ENCODE results near the gene RNF207.

RNF207 gene, protein sequence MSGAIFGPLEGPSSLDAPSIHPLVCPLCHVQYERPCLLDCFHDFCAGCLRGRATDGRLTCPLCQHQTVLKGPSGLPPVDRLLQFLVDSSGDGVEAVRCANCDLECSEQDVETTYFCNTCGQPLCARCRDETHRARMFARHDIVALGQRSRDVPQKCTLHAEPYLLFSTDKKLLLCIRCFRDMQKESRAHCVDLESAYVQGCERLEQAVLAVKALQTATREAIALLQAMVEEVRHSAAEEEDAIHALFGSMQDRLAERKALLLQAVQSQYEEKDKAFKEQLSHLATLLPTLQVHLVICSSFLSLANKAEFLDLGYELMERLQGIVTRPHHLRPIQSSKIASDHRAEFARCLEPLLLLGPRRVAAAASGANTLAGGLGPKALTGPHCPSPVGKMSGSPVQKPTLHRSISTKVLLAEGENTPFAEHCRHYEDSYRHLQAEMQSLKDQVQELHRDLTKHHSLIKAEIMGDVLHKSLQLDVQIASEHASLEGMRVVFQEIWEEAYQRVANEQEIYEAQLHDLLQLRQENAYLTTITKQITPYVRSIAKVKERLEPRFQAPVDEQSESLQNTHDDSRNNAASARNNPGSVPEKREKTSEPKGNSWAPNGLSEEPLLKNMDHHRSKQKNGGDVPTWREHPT

DNA sequence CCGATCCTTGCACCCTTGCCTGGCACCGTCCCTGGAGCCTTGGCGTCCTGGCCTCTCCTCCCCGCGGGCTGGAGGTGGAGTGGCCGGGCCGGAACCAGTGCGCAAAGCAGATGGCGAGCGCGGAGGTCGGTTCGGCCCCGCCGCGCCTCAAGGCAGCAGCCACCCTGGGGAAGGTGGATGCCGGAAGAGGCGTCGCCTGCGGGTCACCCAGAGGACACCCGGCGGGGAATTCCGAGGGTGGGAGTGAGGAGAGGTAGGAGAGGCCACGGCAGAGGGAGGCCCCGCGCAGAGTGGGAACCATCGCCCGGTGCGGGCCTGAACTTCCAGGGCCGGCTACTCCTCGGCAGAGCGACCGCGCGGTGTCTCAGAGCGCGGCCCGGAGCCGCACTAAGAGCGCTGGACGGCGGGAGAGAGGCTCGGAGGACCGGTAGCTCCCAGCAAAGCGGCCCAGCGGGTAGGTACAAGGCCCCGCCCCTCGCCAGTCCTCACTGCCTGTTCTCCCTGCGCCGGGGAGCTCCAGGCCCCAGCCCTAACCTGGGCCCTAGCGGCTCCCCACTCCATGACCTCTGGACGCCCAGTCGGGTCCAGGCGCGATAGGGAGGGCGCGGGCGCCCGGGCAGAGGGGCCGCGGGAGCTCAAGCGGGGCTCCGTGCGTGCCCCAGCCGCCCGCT is at the start of gene RNF207:
TSS of gene RNF207 (plus strand) at position 271 of the 671 bp plus-strand sequence. CDS start 417 bp downstream, outside the sequence.
- no peak for DNase-seq (ENCODE audit: low read depth)

DNA sequence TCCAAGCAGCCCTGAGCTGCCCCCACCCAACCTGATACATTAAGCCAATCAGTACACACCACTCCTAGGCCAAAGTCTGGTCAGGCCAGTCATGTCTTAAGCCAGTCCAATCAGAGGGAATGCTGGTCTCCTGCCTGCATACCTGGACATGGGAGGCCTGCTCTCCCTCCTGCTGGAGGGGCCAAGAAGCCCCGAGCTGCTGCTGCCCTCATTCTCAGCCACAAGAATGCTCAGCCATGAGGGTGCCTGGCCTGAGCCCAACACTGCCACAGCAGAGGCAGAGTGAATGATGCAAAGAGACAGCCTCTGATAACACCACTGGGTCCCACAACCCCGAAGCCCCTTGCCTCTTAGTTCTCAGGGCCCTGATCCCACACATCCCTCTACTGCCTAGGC is 48.8 kb upstream of the RNF207 start:
- DNase-seq (ENCODE audit: low read depth): no peak

DNA sequence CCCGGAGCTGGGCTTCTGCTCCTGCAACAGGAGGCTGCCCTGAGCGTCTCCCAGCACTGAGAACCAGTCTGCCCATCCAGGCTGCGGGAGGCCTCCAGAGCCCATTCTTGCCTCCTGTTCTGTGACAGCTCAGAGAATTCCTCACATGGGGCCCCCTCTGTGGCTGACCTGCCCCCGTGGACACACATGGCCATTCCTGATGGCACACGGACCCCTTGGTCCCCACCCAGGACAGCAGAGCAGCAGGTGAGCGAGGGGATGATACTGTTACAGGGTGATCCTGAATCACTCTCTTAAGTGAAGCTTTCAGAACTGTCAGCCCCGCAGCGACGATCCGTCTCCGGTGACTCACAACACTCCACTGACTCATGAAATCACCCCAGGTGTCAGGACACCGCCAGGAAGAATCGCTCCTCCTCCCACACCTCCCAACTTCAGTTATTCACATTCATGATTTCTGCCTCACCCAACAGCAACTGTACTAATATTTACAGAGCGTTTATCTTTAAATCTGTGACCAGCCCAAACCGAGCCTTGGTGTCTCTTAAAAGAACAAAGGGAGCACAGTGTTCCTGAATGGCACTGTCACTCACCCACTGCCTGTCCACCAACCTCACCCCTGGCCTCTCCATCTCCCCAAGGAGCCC is 48.3 kb upstream of the RNF207 start:
- no peak for DNase-seq (ENCODE audit: low read depth)

DNA sequence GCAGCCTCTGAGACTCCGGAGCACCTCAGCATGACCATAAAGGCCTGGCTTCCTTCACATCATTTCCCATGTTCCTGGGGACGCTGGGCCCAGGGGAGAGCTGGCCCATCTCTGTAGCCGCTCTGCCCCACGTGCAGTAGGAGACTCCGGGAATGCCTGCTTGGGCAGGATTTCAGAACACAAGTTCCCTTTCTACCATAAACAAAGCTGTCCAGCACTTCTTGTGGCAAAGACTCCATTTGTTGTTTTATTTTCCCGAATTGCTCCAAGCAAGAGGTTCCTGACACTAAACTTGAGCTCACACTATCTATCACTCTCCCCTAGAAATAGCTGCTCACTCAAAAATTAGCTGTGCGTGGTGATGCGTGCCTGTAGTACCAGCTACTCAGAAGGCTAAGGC is 47.7 kb upstream of the RNF207 start:
- DNase-seq (ENCODE audit: low read depth): no peak

DNA sequence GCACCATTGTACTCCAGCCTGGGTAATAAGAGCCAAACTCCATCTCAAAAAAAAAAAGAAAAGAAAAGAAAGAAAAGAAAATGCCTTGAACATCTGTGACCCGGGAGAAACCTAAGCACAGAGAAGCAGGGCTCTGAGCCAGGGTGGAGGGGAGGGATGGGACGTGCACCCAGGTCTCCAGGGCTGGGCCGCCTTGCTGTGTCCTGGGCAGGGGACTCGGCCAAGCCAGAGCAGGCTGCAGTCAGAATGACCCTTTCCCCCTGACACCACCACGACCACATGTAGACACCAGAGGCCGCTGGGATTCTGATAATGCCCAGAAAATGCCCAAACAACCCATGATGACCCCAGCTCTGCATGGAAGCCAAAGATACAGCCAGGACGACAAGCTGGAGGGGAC is 43.6 kb upstream of the RNF207 start:
- DNase-seq (ENCODE audit: low read depth): no peak

DNA sequence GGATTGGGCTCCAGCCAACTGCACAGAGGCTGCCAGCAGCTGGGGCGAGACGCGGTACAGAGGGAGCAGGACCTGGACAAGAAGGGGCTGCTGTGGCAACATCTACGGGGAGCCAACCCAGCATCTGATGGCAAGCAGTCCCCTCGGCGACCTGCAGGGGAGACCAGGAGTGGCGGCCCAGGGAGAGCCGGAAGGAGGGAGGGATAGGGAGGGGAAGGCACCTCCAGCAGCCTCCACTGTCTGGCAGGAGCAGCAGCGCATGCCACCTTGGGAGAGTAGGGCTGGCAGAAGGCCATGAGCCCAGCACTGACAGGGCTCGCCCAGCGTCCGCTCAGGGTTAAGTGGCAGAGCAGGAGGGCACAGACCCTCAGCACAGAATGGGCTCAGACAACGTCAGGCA is 43.1 kb upstream of the RNF207 start:
- no peak for DNase-seq (ENCODE audit: low read depth)

DNA sequence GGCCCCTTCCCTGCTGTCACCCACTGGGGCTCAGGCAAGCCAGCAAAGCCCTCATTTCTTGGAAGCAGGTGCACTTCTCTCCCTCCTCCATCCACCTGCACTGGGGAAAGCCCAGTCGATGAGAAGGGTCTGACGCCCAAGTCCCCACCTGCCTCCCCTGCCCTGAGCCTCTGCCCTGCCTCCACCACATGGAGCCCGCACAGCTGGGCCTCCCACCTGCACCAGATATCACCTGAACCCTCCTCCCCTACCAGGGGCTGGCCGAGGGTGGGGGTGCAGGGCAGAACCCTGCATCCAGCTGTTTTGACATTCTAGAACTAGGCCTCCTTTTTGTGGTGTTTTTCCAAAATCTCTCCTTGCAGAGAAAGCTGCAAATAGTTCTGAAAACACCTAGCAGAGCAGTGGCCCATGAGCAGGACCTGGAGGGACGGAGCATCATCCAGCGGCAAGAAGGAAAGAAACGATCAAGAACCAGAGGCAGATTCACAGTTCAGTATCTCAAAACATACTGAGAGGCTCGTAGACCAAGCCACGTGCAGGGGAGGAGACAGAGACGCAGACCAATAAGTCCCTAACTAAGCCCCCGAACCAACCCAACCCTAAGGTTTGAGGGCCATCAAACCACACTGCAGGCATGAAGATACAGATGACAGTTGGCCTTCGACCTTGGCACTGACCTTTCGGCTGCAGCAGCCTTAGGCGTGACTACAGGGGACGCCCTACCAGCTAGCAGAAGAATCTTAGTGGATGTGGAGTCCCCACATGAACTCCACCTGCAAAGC is 42.5 kb upstream of the RNF207 start:
- no peak for DNase-seq (ENCODE audit: low read depth)

DNA sequence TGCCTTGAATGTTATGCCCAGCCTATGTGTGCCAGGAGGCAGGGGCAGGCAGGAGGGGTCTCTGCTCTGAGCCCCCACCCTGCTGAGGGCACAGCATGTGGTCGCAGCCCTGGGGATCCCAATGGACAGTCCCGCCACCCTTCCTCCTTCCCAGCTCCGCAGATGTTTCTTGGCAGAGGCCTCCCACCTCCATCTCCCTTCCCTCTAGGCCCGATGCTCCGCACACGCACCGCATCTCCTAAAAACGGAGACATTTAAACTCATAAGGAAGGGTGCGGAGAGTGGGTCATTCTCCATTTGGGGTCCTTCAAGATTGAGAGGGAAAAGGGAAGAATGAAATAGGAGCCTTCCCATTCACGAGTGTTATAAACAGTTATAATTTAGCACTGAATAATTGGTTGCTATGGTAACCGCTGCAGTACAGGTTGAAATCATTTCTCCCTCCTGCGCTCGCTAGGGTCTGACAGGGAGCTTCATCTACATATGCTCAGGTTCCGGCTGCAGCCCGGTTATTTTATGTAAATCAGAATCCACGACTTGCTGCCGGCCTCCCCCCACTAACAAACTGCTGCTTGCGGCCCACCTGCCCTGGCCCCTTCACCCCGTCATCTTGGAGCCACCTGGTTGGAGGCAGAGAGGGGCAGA is 41.8 kb upstream of the RNF207 start:
- DNase-seq (ENCODE audit: low read depth): no peak

DNA sequence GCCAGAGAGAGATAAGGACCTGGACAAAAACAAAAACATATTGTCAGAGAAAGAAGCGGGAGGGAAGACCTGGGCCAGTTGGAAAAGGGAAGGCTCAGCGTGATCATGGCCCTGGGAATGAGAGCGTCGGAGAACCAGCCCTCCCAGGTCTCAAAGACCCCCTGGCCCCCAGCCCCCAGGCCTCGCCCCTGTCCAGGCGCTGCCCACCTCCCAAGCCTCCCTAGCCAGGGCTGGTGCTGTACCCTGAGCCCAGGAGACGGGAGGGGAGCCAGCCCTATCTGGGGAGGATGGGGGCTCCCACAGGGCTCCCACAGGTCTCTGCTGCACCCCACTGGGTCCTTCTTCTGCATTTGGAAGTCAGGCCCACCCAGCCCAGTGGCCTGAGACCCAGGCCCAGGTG is 40.9 kb upstream of the RNF207 start:
- no peak for DNase-seq (ENCODE audit: low read depth)

DNA sequence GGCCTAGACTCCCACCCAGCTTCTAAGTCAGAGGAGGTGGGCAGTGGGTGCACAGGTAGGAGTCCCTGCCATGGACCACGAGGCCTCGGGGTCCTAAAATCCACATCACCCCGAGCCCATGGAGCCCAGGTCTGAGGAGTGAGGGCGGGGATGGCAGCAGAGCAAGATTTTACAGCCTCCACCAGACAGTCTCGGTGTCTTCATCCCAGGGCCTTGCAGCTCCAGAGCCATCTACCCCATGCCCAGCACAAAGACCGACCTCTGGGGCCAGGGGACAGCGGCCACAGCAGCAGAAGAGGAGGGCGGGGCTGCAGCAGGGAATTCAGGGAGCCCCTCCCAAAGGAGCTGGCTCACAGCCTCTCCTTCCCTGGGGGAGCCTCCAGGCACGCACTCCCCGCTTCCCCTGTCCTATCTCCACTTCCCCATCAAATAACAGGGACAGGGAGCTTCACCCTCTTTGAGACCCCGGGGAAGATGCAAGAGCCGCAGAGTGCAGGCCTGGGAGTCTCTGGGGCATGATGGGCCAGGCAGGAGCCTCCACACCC is 40.4 kb upstream of the RNF207 start:
- no peak for DNase-seq (ENCODE audit: low read depth)

DNA sequence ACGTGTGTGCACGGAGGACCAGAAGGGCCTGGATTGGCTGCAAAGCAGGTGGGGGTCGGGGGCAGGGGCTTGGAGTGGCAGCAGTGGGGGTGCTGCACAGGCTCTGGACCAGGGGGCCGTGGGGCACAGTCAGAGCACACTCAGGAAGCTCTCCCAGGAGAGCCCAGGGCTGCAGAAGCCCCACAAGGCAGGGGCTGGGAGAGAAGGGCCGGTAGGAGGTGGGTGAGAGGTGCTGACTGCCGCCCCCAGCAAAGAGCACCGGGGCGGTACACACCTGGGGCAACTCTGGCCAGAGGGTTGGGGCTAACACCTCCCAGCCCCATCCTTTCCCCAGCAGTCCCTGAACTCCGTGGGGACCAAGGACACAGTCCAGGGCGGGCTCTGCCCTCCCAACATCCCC is 39.7 kb upstream of the RNF207 start:
- DNase-seq (ENCODE audit: low read depth): no peak

DNA sequence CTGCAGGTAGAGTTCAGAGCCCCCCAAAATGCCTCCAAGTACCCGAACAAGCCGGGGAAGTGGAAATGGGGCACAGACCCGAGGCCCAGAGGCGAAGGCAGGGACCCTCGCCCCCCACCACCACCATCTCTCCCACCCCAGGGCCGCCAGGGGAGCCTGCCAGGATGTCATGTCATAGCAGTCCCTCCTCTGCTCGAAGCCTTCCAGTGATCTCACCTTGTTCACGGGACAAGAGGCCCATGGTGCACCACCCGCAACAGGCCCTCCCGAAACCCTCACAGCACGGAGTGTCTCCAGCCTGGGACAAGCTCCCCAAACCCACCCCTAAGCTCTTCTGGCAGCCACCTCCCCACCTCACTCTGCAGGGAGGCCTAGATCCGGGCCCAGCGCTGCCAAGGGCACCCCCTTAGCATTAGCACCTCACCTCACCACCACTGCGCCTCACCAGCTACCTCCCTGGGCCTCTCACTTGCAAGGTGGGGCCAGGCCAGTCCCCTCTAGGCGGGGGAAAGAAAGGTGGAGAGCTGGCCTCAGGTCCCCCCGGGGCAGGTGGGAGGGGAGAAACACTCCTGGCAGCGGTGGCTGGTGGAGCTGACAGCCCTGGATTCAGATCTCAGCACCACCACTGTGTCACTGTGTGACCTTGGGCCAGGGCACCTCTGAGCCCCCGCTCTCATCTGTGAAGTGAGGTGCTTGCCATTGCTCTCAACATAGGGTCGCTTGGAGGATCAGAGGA is 39.1 kb upstream of the RNF207 start:
- no peak for DNase-seq (ENCODE audit: low read depth)

DNA sequence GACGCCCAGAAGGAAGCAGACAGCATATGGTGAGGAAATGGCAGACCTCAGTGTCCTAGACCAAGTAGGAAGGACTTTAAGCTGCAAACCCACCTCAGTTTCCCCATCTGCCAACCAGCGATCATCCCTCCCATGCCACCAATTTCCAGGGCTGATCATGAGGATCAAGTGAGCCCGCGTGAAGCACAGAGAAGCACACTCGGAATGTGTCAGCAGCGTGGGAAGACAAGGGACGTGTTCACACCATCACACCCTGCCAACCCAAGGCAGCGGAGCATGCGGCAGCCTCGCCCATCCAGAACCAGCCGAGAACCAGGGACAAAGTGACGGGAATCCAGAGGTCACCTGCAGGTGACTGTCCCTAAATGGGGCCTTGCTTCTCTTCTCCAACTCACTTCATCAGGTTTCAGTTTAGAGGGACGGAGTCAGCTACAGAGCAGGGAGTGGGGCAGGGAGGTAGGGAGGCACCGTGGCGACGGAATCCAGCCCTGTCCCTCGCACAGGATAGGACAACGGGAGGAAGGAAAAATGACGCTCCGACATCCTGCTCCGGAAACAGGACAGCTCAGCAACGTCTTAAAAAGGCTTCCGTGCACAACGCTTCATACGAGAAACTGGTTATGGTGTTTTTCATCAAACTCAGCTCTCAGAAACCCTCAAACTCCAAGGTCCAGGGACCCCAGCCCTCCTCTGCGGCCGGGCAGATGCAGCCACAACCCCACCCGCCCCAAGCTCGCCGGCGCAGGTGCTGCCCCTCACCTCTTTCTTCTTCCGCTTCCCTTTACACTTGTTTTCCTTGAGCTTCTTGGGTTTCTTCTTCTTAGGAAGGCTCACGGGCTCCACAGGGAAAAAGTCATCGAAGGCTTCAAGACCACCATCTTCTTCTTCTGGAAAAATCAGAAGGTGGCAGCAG is 38.3 kb upstream of the RNF207 start:
- no peak for DNase-seq (ENCODE audit: low read depth)

DNA sequence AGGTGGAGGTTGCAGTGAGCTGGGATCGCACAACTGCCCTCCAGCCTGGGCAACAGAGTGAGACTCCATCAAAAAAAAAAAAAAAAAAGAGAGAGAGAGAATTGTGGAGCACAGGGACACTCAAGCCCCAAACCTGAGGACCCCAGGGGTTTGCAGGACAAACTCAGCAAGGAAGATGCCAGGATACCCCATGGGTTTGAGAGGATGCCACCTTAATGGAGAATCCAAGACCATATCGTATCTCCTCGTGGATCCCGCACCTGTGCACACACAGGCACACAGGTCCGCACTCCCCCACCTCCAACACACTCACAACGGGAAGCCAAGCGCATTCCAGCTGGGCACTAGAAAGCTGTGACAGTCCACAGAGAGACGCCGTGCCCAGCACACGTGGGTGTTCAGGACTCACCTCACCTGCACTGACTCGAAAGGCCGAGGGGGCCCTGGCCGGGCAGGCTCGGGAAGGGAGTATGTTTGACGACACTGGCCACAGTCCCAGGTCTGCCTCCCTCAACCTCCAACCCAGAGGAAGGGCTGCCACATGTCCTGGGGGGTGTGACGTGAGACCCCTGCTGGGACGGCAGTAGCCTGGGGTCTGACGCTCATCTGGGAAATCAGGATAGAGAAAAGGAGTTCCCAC is 36.9 kb upstream of the RNF207 start:
- DNase-seq (ENCODE audit: low read depth): no peak

DNA sequence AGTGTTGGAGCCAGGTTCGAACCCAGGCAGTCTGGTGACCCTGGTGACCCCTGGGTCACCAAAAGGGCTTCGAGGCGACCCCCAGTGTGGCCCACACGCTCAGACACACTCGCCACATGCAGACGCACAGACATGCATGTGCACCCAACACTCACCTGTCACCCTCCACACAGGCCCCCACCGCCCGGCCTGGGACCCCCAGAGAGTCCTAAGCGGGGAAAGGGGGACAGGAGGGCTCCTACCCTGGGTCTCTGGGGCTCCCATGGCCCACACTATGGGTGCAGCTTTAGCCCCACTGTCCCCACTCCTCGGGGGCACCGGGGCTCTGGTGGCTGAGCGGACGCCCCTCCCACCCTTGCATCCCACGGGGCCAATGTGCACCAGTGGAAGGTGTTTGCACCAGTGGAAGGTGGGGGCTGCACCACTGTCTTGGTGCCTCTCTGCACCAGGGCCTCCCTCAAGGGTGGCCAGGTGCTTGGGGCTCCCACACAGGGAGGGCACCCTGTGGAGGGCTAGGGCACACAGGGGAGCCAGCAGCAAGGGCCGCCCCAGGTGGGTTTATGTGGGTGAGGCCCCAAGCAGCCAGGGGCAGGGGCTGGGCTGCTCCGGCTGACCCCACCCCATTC is 35.7 kb upstream of the RNF207 start:
- DNase-seq (ENCODE audit: low read depth): no peak

DNA sequence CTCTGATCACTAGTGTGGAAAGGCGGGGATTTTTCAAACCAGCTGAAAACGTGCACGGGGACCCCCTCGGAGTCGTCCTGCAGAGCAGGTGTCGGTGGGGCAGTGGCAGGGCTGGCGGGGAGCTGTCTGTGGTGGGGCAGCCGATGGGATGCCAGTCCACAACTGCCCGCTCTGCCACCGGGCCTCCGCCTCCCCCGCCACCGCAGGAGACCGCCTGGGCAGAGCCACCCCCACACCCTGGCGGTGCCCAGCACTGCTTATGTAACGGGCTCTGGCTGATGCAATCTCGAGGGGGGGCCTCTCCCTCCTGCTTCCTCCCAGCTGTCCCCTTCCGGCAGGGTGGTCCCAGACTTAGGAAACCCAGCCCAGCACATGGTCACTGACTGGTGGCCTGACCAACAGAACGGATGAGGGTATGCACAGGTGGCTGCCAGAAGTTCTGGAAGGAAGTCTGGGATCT is 35.1 kb upstream of the RNF207 start:
- no peak for DNase-seq (ENCODE audit: low read depth)

DNA sequence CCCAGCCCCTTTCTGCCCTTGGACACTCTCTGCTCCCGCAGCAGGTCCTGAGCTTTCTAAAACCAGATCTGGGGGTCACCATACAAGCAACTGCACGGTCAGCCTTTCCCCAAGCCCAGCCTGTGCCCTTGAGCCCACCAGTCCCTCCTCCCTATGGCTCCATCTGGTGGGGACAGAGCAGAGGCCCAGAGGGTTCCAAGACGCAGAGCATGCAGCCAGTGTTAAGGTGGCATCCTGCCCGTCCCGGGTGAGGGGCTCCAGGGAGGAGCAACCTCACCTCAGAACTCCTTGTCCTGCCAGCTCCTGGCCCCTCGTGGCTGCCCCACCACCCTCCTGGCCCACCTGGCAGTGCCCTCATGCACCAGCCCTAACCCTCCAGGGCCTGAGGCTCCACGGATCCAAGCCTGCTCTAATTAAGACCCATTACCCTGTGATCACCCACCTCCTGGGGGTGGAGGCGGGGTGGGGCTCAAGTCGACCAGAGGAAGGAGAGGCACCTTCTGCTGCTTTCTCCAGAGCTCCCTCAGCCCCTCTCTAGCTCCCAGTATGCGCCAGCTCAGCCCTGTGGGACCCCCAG is 34.3 kb upstream of the RNF207 start:
- no peak for DNase-seq (ENCODE audit: low read depth)

DNA sequence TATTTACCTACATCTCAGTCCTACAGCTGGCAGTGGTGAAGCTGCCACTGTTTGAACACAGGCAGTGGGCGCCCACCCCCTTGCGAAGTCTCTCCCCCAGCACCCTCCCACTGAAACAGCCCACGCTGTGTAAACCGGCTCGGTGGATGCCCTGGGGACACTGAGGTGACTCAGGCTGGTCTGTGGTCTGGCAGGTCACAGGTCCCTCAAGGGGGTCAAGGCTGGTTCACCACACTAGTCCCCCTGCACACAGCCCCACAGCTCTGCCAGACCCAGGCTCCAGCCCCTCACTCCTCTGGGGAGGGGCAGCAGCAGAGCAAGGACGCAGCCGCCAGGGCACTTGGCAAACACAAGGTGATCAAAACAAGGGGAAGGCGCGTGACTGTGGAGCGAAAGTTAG is 33.4 kb upstream of the RNF207 start:
- no peak for DNase-seq (ENCODE audit: low read depth)

Measured in GM04504 (cell line).